SJSA1 (cell line): ENCODE results near the gene TRIM36. TPM values are rescaled to one million over a fixed set of nuclear protein-coding genes. Genes with fewer than 3 reads are reported as not detected.

Experiments used
- DNase-seq, 2 experiments: peaks; one replicate each; pipeline ENCODE4 v3.0.0-alpha.2; 2015 to 2020; ENCODE audit warnings: low spot score in 2 of 2, low read depth in 1 of 2
- H3K27ac ChIP-seq: fragments of 250-450 bp; sonication (Bioruptor Pico); 2 replicates; pipeline ENCODE4 v1.5.1; 2020; ENCODE audit warnings: mild to moderate bottlenecking, moderate library complexity
- H3K27me3 ChIP-seq: fragments of 250-450 bp; sonication (Bioruptor Pico); replicated peaks from 2 replicates; pipeline ENCODE4 v1.5.1; 2020; ENCODE audit warnings: mild to moderate bottlenecking, moderate library complexity
- H3K36me3 ChIP-seq: fragments of 250-450 bp; sonication (Bioruptor Pico); 2 replicates; pipeline ENCODE4 v1.5.1; 2020; ENCODE audit warnings: mild to moderate bottlenecking
- H3K4me1 ChIP-seq: fragments of 250-450 bp; sonication (Bioruptor Pico); replicated peaks from 2 replicates; pipeline ENCODE4 v1.6.1; 2021; ENCODE audit warnings: mild to moderate bottlenecking
- H3K4me3 ChIP-seq: fragments of 250-450 bp; sonication (Bioruptor Pico); 2 replicates; pipeline ENCODE4 v1.5.1; 2020; ENCODE audit warnings: mild to moderate bottlenecking
- H3K9me3 ChIP-seq: fragments of 250-450 bp; sonication (Bioruptor Pico); replicated peaks from 2 replicates; pipeline ENCODE4 v1.5.1; 2020; ENCODE audit warnings: mild to moderate bottlenecking
- total RNA-seq: library from RNA; depleted of rRNA; stranded (reverse); fragments of >200 nt; shearing (Covaris generic); gene quantifications from 2 replicates; pipeline ENCODE4 v1.2.3, GENCODE V29; 2014; rRNA removed

Gene TRIM36
- total RNA-seq, 1 experiment from 2014 or later = 1.3 TPM

- no peaks in the 10 kb centered on the region for H3K36me3 ChIP-seq
- no peaks in the 10 kb centered on the region for H3K9me3 ChIP-seq
- no peak overlapping the region for H3K27ac ChIP-seq
- H3K27me3 ChIP-seq = peaks cover 2% of the 10 kb centered on the region; the same call in 1 of the 2 replicates
- no peaks in the 10 kb centered on the region for H3K4me1 ChIP-seq
- no peak overlapping the region for H3K4me3 ChIP-seq
- no peak for DNase-seq
Measured at GRCh38 chr5:115084246-115084793, 85.4 kb downstream of the TRIM36 start.

GRCh38 chr5:115079924-115080623, 89.6 kb downstream of the TRIM36 start:
- Histone ChIP-seq H3K4me1 (no peaks in the 10 kb centered on the region), H3K27ac (no peak overlapping the region), H3K9me3 (no peaks in the 10 kb centered on the region), H3K27me3 (no peaks in the 10 kb centered on the region), H3K4me3 (no peak overlapping the region), H3K36me3 (no peaks in the 10 kb centered on the region)
- DNase-seq = no peak

Other genes with a start within 250 kb of the TRIM36 start
- gene PGGT1B, start 93.0 kb upstream of the TRIM36 start, total RNA-seq = 24.6 and 27.5 TPM in 2 replicates
- 11.1 and 29.8 TPM in 2 replicates for gene CCDC112, start 126.7 kb upstream of the TRIM36 start, total RNA-seq